CD4-positive, alpha-beta T cell treated with Interleukin-6 for 4 hours (primary cell): ENCODE measurements around the gene NKX3-2.
"Not testable (repeated sequence)": the region's sequence is repeated elsewhere in the genome, so short reads cannot be mapped to it uniquely, and the experiment has no call there.

Experiments used
- DNase-seq: peaks from one replicate; pipeline ENCODE4 v3.0.0-alpha.2; 2020; ENCODE audit warnings: mixed read lengths

Gene NKX3-2

DNA sequence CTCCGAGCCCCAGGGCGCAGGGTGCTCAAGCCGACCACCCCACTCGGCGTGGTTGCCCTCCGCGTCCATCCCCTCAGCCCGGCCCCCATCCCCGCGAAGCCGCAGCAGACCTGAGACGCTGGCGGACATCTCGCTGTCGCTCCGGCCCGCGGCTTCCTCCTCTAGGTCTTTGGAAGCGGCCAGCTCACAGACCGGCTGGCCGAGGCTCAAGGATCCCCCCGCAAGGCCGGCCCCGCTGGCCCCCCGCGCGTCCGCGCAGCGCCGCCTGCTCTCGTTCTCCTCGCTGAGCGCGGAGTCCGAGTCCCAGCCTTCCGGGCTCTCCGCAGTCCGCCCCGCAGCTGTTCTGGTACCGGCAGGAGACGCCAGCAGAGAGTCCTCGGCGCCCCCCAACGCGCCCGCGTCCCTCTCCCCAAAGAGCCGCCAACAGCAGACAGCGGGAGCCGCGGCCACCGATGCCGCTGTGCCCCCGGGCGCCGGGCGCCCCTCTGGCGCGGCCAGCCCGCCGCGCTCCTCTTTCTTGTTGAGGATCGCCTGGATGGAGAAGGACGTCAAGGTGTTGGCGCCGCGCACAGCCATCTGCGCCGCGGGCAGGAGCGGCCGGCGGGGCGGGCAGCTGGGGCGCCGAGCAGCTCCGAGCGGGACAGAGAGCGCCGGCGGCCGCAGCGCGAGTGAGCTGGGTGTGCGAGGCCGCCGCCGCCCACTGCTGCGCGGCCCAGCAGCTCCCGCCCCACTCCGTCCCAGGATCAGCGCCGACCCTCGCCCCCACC lies at the start of gene NKX3-2:
TSS of gene NKX3-2 (minus strand) at position 670 of the 767 bp plus-strand sequence. CDS start at position 576, 94 bp downstream.
- no peak for DNase-seq

GRCh38 chr4:13592220-13592619 lies 47.9 kb upstream of the NKX3-2 start:
- DNase-seq, result no peak

DNA sequence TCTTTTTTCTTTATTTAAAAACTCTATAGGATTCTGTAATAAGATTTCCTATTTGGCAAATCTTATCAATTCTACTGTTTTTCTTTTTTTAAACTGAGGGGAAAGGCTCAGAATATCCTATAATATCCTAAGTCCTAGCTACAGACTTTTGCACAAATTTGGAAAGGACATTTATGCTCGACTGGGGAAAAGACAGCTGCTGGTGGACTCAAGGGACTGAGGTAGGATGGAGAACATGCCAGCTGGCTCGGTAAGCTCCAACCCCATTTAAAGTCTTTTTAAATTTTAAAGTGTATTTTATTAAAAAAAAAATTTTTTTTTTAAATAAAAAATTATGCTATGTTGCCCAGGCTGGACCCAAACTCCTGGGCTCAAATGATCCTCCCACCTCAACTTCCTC lies 46.5 kb upstream of the NKX3-2 start:
- no peak for DNase-seq

GRCh38 chr4:13588954-13589353 lies 44.6 kb upstream of the NKX3-2 start:
- DNase-seq, result no peak

DNA sequence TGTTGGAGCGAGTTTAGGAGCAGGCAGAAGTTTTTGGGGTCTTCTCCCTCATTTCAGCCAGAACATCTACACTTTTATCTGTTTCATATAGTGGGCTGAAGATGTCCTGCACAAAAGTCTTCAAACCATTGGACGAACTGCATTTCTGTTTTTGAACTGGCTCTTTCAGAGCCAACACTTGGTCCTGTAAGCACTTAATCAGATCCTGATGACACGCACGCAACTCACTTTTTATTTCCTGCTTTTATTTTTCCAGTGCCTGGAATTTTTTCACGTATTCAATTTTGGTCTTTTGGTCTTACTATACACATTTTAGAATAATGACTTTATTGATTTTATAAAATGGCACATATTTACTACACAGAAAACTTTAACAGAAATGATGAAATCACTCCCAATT lies 40.2 kb upstream of the NKX3-2 start:
- no peak for DNase-seq

DNA sequence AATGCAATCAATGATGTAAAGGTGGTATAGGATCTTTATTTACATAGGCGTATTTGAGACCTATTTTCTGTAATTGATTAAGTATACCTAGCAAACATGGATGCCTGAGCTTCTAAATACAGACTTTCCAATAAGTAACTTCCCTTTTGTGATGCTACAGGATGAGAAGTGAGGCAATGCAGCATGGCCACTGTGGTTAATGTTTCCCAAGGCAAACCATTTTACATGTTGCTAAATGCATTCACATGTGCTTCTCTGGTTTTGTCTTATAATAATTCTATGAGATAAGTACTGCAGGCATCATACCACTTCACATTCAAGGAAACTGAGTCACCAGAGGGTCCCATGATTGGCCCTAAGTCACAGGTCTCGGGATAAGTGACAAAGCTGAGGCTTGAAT lies 35.7 kb upstream of the NKX3-2 start:
- DNase-seq, result no peak

GRCh38 chr4:13577660-13578059 lies 33.4 kb upstream of the NKX3-2 start:
- no peak for DNase-seq

GRCh38 chr4:13570916-13571315 lies 26.6 kb upstream of the NKX3-2 start:
- no peak for DNase-seq

DNA sequence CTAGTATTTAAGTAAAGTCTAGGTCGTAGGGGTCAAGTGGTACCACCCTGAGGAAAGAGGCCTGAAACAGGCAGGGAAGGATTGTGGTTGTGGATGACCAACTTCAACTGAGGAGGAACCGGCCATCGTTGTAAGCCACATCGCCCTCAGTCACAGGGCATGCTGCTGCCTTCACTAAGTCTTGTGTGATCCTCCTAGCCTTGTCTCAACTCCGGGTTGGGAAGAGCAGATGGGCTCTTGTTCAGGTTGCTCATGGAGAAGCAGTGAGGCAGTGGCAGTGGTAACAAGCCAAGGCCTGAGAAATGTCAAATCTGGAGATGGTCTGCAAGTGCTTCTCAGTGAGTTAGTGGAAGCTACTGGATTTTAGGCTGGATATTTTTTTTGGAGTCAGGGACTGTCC lies 22.8 kb upstream of the NKX3-2 start:
- no peak for DNase-seq

GRCh38 chr4:13562876-13563275 lies 18.6 kb upstream of the NKX3-2 start:
- no peak for DNase-seq

DNA sequence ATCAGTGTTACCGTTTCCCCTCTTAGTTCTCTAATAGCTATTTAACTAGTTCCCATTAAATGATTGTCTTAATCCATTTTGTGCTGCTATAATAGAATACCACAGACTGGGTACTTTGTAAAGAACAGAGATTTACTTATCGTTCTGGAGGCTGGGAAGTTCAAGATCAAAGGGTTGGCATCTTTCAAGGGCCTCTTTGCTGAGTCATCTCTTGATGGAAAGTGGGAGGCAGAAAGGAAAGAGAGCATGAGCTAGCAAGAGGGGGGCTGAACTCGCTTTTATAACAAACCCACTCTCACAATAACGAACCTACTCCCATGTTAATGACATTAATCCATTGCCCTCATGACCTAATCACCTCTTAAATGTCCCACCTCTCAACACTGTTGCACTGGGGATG lies 17.4 kb upstream of the NKX3-2 start:
- no peak for DNase-seq

GRCh38 chr4:13560111-13560510 lies 15.8 kb upstream of the NKX3-2 start:
- DNase-seq, result not testable (repeated sequence)

DNA sequence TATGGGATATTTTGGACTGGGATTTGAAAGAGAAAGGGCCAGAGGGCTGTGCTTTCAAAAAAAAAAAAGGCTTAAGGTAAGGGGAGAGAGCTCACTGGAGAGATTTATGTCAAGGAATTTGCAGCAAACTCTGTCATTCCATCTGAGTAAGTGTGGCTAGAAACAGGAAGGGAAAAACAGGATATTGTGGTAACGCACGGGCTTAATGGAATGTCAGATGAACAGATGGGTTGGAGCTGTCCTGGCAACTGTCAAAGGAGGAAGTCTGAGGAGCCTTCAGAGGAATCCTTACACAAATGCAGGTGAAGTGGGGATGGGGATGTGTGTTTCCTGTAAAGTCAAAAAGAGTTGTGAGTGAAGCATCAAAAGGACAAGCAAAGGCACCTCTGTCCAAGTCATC lies 15.1 kb upstream of the NKX3-2 start:
- no peak for DNase-seq

DNA sequence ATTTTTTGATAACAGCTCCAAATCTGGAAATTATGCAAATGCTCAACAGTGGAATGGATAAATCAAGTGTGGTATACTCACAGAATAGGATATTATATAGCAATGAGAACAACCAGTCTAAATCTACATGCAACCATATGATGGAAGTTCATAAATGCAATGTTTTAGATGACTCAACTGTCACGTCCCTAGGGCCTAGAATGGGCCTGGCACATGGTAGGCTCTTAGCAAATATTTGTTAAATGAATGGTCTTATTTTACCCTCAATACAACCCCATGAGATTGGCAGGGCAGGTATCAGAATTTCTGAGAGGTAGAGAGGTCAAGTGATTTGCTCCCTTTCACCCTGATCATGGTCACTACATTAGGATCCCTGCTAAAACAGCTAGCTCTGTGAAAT lies 14.6 kb upstream of the NKX3-2 start:
- DNase-seq, result no peak

DNA sequence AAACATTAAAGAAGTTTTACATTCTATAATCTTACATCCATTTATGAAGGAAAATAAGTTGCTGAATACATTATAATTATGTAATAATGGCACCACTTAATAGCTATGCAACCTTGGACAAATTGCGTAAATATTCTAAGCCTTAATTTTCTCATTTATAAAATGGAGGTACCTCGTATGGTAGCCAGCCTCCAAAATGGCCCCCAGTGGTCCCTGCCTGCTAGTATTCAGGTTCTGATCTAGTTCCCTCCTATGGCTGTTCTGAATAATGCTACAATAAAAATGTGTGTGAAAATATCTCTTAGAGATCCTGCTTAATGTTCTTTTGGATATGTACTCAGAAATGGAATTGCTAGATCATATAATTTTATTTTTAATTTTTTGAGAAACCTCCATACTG lies 11.0 kb upstream of the NKX3-2 start:
- no peak for DNase-seq

DNA sequence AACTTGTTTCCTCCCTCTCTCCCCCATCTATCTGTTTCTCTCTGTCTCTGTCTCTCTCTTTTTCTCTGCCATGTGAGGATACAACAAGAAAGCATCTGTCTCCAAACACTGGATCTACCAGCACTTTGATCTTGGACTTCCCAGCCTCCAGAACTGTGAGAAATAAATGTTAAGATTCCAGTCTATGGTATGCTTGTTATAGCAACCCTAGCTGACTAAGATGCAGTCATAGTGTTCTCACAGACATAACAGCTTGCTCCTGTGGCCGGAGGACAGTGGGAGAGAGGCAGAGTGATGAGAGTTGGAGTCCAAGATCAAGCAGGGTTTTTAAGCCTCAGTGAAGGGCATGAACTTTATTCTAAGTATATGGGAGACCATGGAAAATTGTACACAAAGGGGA lies 8.8 kb upstream of the NKX3-2 start:
- no peak for DNase-seq

GRCh38 chr4:13548984-13549546 lies 4.8 kb upstream of the NKX3-2 start:
- peak; percentile 82 for DNase-seq

DNA sequence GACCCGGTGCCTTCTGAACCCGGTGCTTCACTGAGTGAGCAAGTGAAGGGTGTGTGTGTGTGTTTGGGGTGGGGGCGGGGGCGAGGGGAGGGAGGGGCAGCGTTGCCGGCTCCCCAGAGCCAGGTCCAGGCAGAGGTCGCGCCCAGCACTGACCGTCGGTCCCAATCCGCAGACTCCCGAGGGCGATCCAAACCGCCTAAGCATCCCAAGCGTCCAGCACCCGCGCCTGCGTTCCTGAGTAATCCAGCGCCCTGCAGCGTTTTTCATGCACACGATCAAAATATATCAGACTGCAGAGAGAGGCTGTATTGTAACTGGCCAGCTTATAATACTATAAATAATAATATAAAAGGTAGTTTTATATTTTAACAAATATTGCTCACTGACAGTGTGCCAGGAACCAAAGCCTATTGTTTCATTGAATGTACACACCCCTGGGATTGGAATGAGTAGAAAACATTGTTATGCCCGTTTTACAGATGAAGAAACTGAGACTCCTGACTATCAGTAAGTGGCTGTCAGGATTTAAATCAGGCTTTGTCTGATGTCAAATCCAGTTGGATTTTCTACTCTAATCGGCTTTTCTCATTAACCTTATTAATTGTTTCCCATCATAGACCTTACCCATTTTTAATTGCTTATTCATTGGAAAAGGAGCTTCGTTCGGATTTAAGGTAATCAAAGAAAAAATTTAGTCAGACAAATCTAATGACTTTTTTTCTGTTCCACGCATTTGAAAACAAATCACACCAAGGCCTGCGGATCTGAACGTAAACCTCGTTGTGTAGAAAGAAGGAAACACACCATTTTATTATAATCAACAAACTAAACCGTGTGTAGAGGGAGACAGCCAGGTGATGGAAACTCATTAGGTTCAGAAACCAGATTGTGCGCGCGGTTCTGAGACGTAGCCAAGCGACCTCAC lies 4.0 kb upstream of the NKX3-2 start:
- no peak for DNase-seq

- peak; percentile 30 for DNase-seq
These were observed 3.3 kb upstream of the NKX3-2 start for GRCh38 chr4:13547485-13548041.

DNA sequence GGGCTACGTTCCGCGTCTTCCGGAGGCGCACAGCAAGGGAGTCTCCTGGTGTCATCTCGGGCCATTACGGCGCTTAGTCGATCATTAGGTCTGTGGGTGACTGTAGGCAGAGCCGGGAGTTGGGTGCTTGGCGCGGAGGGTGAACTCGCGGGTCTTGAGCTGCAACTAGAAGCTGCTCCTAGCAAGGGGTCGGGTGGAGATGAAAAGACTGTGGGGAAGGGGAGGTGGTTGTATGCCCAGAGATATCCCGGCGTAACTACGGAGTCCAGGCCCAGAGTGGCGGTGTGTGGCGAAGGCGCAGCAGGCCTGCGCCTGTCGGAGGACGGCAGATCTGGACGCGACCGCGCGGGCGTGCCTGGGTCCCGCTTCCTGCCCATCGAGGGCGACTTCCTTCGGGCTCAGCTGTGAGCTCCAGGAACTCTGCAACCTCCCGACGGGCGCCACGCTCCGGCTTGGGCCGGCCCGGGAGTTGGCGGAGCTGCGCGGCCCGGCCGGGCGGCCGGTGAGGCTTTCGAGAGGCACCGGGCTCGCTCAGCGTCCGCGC lies 2.7 kb upstream of the NKX3-2 start:
- DNase-seq, result no peak

DNA sequence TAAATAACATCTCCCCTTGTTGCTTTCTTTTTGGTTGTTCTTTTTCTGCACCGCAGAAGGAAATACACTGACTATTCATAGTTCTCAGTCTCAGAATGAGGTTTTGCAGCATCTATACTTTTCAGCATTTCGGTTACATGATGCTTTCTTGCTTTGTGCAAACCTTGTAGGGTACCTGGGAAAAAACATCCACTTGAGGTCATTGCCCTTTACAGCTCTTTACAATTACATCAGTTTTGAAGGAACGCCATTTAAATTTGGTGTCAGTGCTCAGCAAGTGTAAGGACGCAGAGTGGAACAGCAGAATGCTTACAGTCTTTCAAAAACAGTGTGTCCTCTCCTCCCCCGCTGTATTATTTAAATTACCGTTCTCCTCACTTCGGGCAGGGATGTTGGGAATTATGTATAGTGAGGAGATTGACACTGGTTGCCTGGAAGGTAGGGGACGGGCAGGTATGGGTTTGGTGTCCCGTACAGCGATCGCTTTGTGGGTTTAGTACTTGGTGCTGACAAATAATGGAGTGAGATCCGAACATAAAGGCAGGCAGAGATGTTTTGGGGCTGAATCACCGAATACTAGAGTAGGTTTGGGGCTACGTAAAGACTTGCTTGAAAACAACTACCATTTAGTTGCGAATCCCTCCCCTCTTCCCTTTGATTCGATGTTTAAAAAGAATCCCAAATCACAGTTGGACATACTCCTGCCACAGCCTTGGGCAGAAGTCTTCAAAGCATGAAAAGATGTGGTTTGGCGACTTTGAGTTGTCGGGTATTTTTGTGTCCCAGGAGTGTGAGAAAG lies 2.0 kb upstream of the NKX3-2 start:
- DNase-seq, result no peak

DNA sequence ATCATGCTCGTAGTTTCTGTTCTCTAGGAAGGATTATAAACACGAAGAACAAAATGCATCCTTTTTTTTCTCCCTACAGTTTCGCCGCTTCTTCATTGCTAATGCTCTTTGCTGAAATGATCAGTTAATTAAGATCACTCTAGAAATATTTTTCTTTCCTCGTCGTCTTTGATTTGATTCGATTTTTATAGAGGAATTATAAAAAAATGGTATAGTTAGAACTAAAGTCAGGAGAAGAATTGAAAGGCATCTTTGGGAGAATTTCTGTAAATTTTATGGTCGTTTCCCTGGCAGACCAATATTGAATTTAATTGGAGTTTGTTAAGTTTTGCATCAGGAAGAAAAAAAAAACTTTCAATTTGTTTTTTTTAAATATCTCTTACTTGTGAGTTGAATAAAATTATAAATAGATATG lies 1.1 kb upstream of the NKX3-2 start:
- DNase-seq, result no peak
